HS-27A (cell line): ENCODE data around the gene PSTPIP1.

Experiments
- DNase-seq: peaks from one replicate; pipeline ENCODE4 v3.0.0-alpha.2; 2012; ENCODE audit warnings: low read depth, missing footprints

PSTPIP1 gene

GRCh38 chr15:77030048-77030927 is 35.4 kb downstream of the PSTPIP1 start:
- DNase-seq: no peak

- DNase-seq: no peak
Measured at GRCh38 chr15:77030928-77031375, 36.0 kb downstream of the PSTPIP1 start.

GRCh38 chr15:77031376-77032050 is 36.6 kb downstream of the PSTPIP1 start:
- no peak for DNase-seq

DNA sequence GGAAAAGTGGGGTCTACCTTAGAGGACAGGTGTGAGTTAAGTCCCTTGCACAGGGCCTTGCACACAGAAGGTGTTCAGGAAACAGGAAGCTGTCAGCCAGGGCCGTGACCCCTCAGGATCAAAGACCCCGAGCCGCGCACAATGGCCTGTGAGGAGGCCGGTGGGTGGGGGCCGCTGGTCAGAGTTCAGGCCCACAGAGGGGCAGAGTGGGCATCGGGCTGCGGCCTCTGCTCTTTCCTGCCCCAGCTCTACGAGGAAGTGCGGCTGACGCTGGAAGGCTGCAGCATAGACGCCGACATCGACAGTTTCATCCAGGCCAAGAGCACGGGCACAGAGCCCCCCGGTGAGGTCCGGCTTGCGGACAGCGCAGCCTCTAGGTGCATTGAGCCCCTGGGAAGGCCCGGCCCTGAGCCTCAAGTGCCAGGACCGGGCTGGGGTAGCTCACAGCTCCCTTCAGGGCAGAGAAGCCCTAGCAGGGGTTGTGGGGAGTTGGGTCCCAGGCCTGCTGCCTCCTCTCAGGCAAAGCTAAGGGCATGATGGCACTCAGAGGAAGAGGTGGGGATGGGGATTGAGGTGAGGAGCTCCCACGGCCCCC is 37.2 kb downstream of the PSTPIP1 start:
- no peak for DNase-seq

DNA sequence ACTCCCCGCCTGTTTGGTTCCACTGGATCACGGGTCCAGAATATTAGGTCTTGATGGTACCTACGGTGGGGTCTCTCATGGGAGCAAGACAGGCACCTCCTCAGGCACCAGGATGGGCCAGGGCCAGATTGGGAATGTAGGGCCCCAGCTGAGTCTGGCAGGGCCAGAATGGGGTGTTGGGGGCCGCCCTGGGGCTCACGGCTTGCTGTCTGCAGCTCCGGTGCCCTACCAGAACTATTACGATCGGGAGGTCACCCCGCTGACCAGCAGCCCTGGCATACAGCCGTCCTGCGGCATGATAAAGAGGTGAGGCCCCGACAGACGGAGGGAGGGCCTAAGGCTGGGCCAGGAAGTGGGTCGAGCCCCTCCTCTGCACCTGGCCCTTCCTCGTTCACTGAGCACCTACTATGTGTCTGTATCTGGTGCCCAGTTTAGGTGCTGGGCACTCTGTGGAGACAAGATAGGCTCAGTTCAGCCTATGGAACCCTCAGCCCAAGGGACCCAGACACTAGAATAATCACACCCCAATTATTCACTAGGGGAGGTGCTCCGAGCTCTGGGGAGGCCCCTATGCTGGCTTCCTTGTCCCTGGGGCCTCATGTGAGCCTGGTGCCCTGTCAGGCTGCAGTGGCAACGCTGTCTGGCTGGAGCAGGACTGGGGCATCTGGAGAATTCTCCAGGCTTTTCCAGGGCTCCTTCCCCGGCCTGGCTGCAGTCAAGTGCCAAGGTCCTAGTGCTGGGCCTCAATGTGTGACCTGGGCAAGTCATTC is 37.9 kb downstream of the PSTPIP1 start:
- DNase-seq: no peak

GRCh38 chr15:77033417-77033728 is 38.4 kb downstream of the PSTPIP1 start:
- no peak for DNase-seq

DNA sequence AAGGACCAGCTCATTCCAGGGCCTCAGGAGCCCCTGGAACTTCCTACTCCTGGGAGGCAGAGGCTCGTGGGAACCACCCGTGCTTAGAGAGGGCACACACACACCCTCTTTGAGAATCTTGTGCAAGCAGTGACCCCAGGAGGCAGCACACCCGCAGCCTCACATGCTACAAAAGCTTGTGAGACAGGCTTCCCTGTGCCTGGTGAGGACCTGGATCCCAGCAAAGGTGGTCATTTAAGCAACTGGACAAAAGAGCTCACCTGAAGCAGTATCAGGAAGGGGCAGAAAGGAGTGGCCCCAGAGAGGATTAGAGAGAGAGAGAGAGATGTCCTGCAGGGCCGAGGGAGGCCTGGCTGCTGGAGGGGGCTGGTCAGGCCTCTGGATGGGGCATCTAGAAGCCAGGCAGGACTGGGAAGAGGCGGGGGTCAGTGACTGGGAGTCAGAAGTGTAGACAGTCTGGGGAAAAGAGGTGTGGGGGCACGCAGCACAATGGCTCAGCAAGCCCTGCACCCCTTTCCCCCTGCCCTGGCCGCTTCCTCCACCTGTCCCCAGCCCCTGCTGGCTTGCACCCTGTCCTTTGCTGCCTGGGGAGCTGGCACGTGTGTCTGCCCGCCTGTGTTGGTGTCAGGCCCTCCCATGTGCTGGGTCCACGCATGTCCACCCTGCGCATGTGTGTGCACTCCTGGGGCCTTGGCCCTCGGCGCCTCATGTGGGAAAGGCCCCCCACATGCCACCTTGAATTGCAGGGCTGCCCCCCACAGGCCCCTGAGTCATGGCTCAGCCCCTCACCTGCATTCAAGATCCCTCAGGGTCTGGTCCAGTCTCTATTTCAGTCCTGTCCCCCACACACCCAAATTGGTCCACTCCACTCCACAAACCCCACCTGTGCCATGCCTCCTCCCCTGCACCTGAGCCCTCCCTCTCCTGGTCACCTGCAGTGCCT is 39.1 kb downstream of the PSTPIP1 start:
- DNase-seq: no peak

DNA sequence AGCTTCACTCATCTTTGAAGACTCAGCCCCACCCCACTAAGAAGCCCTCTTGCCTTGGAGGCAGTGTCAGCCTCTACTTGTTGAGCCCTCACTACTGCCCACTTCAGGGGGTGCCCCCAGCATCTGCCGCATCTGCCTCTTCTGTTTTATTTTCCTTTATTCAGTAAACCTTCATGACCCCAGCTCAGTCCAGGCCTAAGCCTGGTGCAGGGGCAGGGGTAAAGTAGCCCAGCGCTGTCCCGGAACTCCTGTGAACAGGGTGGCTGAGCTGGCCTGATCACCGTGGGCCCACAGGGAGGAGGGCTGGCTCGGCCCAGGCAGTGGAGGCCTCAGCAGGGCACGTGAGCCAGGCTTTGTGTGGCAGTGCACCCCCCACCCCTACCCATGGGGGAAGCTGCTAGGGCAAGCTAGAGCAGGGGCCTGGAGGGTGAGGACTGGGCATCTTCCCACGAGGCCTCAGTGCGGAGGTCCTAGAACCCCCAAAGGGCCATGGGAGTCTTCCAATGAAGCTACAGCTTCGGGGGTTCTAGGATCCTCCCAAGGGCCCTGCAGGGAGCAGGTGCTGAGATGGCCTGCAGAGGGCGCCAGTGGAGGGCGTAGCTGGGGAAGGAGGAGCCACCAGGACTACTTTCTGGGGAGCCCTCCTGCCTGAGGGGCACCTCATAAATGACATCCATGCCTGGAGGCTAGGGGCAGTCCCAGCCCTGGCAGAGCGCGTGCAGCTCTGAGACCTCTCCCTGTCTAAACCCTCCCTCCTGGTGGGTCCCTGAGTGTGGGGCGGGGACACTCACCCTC is 40.0 kb downstream of the PSTPIP1 start:
- DNase-seq: no peak

DNA sequence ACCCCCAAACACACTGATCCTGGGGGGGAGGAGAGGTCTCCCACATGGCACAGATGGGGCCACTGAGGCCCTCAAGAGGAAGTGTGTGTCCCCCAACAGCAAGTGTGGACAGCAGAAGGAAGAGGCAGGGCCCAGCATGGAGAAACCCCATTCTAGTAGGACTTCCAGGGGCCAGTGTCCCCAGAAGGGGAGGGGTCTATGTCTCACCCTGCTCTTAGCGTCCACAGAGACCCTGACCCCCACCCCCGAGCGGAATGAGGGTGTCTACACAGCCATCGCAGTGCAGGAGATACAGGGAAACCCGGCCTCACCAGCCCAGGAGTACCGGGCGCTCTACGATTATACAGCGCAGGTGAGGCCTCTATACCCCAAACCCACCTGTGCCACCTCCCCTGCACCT is 40.7 kb downstream of the PSTPIP1 start:
- no peak for DNase-seq

DNA sequence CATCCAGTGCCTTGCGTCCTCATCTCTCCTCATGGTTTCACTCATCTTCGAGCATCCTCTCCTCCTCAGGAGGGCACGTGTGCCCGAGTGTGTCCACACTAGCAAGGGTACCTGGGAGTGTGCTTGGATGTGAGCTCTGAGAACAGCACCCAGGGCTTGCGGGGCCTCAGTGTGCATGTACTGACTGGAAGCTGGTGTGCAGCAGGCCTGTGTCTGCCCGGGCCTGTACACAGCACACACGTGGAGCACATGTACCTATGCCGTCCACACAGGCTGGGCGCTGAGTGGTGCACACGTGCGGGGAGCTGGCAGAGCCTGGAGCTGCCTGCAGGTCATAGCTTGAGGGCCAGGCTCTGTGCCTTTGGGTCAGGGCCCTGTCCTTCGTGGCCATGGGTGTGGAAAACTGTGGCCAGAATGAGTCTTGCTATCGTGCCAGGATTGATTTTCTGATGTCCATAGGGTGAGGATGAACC is 41.1 kb downstream of the PSTPIP1 start:
- DNase-seq: no peak

DNA sequence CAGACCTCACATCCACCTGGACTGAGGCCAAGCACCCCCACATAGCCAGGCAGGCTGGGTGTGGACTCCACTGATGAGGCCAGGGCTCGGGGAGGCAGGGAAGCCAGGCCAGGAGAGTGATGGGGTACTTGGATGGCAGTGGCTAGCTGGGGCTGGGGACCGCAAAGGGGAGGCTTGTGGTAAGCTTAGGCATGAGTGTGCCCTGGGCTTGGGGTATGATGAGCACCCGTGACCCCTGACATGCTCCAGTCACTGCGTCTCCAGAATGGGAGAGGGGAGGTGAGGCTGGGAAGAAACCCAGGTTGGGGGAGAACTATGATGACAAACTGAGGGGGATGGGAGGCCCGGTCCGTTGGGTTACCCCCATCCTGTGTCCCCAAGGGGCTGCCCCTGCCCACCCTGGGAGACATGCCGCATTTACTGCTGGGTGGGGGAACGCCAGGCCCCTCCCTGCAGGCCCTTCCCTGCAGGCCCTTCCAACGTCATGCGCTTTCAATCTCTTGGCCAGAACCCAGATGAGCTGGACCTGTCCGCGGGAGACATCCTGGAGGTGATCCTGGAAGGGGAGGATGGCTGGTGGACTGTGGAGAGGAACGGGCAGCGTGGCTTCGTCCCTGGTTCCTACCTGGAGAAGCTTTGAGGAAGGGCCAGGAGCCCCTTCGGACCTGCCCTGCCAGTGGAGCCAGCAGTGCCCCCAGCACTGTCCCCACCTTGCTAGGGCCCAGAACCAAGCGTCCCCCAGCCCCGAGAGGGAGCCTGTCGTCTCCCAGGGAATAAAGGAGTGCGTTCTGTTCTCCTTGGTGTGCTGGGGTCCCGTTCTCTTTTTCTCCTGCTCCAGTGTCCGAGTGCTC is 41.8 kb downstream of the PSTPIP1 start:
- no peak for DNase-seq

DNA sequence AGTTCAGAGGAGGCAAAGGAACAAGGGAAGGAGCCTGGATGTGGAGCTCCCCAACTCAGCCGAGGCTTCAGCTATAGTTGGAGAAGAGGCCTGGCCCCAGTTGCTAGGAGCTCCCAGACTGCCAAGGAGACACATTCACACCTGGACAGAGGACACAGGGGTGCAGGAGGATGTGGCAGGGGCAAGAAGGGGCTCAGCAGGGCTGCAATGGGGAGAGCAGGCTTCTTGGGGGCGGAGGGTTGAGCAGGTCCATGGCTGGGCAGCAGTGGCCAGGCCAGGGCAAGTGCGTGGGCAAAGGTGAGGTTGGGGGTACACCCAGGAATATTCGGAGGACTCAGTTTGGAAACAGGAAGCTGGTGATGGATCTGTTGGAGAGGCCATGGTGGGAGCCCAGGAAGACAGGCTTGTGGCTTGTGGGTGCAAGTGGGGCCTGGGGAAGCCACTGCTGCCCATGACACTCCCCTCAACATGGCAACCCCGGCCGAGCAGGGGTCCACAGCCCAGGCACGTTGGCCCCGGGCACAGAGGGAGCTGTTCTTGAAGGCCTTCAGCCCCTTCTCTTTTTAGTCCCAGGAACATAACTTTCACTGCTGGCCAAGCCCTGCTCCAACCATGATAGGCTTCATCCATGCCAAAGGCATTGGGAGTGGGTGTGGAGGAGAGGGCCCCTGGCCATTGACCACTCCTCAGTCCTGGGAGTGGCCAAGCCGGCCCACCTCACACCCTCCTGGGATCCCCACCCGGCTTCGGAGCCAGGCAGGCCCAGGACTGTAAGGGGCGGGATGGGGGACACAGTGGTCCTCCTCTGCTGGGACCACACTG is 42.7 kb downstream of the PSTPIP1 start:
- DNase-seq: no peak

DNA sequence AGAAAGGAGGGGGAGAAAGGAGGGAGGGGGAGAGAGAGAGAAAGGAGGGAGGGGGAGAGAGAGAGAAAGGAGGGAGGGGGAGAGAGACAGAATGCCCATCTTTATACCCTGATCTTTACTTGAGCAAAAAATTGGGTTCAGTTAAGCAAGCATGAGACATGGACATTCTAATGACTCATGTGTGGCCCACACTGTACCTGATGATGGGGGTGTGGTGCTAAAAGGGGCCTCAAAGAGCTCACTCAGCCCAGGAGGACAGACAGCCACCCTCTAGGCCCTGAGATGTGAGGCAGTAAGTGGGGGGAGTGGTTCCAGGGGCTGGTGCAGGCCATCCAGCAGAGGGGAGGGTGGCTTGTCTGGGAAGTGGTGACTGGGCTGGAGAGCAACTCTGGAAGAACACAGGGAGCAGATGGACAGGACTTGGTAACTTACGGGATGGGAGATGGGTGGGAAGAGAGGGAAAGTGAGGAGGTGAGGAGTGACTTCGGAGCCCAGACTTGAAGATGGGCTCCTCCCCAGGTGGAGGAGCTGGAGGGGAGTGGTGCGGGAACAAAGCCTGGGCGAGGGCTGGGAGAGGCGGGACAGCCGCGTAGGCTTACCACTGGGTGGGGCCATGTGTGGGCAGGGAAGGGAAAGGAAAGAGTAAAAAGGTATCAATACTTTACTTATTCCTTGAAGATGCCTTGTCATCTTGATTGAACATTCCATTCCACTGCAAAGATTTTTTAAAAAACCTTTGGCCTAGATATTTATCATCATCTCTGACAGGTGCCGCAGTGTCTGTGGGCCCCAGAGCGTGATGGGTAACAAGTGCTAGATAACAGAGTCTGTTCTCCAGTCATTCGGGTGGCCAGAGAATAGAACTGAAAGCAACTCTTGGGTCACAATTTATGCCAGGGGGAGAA is 43.6 kb downstream of the PSTPIP1 start:
- no peak for DNase-seq

DNA sequence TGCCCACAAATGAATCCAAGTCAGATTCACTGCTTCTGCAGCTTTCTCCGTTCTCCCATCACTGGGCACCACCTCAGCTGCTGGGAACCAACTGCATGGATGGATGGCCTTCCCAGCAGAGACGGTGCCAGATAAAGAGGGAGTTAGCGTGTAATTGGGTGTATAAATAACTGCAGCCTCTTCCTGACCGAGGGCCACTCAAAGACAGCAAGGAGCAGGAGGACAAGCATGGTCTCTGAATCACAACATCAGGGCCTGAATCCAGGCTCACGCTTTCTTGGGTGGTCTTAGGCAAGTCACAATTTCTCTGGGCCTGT is 44.2 kb downstream of the PSTPIP1 start:
- no peak for DNase-seq

DNA sequence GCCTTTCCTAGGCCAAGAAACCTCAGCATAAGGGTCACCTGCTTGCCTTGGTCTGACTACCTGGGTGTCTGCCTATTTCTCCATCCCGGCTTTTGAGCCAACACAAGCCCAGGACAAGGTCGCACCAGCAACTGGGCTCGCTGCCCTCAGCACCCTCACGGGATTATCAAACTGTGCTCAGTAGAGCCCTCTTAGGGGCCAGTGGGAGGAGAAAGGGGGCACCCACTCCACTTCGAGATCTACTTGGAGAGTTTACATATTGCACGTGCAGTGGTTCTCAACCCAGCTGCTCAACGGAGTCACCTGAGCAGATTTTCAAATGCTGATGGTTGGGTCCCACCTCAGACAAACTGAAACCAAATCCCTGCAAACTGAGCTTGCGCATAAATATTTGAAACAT is 44.9 kb downstream of the PSTPIP1 start:
- no peak for DNase-seq

DNA sequence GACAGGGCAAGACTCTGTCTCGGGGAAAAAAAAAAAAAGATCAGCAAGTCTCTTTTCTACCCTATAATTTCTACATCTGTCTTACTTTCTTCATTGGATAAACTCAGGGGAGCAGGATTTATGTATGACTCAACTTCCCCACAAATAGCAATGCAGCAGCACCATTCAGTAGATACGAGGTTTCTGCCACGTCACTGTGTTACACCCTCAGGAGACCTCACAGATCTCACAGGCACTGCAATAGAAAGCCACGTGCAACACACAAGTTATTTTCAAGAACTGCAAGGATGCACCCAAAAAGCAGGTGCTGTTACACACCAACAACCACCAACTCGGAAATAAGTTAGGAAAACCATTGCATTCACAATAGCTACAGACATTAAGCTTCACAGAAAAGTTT is 45.7 kb downstream of the PSTPIP1 start:
- DNase-seq: no peak

GRCh38 chr15:77042245-77042919 is 47.5 kb downstream of the PSTPIP1 start:
- no peak for DNase-seq
